Cardiac septum (tissue), 1 donor: ENCODE measurements around the gene NLRC3. TPM values are rescaled to one million over a fixed set of nuclear protein-coding genes. Genes with fewer than 3 reads are reported as not detected.

Experiments used
- DNase-seq: peaks from one replicate; pipeline ENCODE4 v3.0.0-alpha.2; 2020; ENCODE audit warnings: low spot score
- intact Hi-C: fragments of 100-400 bp; cut with DNase I; formaldehyde crosslinking; loops from one replicate; pipeline ENCODE4 v1.14.0; 2022
- total RNA-seq: library from RNA; stranded (reverse); fragmentation: NEBNext Ultra II Directional; extraction: Animal tissue kit (Norgen Biotek cat#: 25700); gene quantifications from one replicate; pipeline ENCODE4 v1.2.1, GENCODE V29; 2021
- donor health status: DM: no; HTN: no; CAD: no.

The NLRC3 gene
- total RNA-seq, 1 donor from 2014 or later = 0.67 TPM

DNA sequence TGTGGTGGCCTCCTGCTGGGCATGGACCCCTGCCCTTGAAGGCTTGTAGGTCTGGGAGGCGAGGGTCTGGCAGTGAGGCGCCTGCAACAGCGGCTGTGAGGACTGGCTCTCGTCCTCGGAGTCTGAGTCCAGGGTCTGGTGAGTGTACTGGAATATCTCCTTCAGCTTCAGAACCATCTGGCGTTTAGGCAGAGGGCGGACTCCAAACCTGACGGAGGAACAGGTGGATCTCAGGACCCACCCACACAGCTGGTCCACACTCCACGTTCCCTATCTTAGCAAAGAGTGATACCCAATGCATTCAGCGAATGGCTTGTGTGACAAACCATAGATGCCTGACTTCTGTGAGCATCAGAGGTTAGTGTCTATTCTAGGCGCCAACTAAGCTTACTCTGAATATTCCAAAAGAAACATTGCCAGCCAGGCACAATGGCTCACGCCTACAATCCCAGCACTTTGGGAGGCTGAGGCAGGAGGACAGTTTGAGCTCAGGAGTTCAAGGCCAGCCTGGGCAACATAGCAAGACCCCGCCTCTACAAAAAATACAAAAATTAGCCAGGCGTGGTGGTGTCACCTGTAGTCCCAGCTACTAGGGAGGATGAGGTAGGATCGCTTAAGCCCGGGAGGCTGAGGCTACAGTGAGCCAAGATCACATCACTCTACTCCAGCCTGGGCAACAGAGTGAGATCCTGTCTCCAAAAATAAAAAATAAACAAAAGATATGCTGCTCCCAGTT lies 6.3 kb upstream of the NLRC3 start:
- intact Hi-C loops = no loop called here
- no peak for DNase-seq

DNA sequence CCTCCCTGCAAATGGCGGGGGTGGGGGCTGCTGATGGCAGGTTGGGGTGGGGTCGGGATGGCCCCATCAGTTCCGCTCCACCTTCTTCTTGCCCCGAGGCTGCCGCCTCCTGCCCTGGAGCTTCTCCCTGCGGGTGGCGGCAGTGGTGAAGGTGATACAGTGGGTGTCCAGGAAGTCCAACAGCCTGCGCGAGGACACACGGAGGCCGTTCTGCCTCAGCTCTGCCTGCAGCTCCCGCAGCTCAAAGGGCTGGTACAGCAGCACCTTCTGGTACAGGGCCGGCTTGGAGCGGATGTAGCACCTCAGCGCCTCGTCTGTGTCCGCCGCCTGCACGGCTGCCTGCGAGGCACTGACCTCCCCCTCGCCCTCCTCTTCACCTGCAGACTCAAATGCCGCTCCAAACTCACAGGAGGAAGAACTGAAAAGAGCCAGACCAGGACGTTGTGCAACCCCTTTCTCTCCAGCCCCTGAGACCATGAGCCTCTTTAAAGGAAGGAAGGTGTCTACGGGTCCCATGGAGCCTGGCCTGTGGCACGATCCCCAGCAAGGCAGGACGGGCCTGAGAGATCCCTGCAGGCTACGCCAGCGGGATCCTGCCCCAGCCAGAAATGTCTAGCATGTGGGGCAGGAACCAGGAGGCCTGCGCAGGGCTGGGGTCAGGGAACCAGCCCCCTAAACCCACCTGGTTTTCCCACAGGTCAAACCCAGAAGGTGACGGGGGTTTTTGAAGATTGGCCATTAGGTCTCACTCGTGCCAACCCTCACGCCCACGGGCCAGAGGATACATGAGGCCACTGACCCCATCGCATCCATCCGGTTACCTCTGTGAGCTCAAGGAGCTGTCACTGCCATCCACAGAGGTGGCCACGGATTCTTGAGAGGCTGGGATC lies 5.3 kb upstream of the NLRC3 start:
- no peak for DNase-seq
- intact Hi-C loops = no loop called here

DNA sequence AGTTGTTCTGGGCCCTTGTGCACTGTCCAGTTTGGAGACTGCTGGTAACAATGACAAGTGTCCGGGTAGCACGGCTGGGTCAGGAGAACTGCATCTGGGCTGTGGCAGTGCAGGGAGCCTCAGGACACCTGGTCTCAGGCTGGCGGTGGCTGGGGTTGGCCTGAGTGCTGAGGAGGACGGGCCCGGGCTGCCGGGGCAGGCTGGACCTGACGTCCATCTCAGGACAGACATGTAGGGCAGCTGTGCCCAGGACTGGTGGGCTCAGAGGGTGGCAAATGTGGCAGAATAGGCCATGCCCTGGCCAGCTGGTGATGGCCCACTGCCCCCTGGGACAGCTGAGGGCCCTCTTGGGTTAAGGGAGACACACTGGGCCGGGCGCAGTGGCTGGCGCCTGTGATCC lies 4.2 kb upstream of the NLRC3 start:
- intact Hi-C loops = no loop called here
- no peak for DNase-seq

DNA sequence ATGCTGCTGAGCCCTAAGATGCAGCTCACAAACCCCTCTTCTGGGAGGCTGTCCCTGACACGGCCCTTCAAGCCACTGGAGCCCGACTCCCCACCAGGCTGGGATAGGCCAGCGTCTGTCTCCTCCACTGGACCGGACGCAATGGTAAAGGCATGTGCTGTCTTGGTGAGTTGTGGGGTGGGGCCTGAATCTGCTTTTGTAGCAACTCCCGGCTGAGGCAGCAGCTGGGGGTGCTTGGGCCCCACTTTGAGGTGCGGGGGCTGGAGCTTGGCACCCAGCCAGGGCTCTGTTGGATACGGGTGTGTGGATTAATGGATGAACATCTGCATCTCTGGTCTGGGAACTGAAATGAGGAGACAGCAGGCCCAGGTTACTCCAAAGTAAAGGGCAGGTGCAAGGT lies 3.5 kb upstream of the NLRC3 start:
- intact Hi-C loops = no loop called here

DNA sequence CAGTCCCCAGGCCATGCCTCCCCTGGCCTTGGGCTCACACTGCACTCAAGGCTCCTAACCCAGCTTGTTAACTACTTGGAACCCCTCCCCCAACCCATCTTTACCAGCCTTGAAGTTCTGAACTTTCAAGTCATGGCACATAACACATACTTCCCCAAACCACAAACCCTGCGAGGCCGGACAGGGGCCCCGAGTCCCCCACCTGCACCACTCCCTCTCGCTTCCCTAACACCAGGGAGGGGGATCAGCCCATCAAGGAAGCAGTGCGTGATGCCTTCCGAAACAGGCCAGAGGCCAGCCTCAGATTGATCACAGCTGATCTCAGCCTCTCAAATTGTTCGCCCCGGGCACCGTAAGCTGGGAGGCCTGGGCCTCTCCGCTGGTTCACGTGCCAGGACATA lies 3.0 kb upstream of the NLRC3 start:
- intact Hi-C loops = no loop called here
- DNase-seq = no peak

More for the DNA sequence above, 3.5 kb upstream of the NLRC3 start:
- DNase-seq = no peak

DNA sequence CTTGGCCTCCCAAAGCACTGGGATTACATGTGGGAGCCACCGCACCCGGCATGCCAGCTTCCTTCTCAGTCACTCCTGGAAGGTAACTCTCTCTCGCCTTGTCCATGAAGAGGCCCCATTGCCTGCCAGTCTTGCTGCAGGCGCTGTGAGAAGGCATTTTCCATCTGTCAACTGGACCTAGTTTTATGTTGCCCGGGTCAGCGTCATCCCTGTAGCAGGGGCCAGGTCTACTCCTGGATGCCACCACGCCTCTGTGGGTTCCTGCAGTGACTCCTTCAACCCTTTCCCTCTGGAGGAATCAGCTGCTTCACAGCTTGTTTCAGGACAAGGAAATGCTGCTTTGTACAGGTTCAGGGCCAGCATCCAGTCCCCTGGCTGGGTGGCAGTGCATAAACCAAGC lies 2.6 kb upstream of the NLRC3 start:
- DNase-seq = no peak
- intact Hi-C loops = no loop called here

DNA sequence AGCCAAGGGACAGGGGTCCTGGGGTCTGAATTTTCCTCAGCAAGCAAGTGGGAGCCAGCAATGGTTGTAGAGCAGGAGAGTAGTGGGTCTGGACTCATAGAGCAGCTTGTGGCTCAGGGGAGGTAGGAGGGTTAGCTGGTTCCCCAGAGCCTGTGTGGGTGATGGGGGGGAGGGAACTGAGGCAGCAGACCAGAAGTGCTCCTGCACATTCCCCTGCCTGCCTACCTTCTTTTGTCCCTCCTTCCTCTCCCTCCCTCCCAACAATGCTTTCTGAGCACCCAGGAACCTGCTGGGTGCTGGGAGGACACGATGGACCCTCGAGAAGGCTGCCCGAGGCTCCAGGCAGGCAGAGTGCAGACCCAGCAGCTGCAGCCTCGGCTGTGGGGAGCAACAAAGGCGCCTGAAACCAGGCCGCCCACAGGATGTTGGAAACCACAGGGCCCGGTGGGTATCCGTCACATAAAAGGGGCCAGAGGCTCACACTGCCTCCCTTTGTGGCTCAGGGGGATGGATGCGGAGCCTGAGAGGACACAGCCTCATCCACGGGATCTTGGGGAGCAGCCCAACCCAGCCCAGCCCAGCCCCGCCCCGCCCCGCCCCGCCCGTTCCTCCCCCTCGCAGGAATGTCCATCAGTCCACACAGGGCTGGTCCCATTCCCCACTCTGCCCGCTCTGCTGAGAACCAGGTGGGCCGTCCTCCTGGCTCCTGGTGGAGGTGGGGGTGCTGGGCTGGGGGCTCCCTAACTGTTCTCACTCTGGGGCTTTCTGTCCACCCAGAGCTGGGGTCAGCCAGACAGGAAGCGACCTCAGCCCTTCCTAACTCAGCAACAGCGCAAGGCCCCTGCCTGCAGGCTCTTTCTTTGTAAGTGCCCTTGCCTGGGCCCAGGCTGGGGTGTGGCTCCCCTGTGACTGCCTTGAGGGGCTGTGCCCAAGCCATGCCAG lies 1.7 kb upstream of the NLRC3 start:
- DNase-seq = no peak
- intact Hi-C loops = no loop called here

DNA sequence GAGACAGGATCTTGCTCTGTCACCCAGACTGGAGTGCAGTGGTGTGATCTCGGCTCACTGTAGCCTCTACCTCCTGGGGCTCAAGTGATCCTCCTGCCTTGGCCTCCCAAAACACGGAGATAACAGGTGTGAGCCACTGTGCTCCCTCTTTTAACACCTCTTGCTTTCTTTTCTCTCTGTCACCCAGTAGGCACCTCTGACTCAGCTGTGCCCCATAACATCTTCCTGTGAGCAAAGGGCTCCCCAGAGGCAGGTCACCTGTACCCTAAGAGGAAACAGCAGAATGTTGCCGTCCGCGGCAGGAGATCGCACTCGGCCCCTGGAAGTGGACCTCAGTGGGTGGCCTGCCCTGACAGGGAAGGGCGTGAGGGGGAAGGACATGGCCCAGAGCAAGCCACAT lies 918 bp upstream of the NLRC3 start:
- intact Hi-C loops = no loop called here
- no peak for DNase-seq

DNA sequence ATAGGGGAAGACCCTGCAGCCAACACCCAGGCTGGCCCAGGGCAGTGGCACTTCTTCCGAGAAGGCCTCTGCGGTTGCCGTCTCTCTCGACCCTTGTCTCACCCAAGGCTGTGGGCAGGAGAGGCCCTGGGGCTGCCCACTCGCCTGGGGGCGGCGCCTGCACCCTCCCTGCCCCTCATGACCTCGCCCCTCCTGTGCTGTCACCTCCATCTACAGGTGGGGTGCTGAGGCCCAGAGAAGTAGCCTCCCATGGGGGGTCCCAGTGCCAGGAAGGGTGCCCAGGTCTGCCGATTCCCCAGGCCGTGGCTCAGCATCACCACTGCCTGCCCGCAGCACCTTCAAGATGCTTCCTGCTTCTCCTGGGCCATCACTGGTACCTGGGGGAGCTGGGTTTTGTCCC lies 992 bp downstream of the NLRC3 start:
- no peak for DNase-seq
- intact Hi-C loops = no loop called here

DNA sequence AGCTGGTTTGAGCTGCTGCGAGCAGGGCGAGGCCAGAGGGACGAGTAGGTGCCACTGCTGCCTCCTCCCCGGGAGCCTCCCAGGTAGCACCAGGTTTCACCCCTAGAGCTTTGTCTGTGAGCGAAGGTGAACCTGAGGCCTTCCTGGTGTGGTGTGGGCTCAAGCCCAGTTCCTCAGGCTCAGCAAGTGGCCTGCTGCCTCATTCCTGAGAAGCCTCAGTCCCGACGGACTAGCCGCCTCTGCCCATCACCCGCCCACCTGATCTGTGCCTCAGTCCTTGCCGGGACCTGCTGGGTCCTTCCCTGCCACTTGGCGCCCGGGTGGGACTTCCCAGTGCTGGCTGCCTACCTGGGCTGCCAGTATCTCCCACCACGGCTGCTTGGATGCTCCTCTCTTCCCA lies 1.7 kb downstream of the NLRC3 start:
- DNase-seq = no peak
- intact Hi-C loops = no loop called here

DNA sequence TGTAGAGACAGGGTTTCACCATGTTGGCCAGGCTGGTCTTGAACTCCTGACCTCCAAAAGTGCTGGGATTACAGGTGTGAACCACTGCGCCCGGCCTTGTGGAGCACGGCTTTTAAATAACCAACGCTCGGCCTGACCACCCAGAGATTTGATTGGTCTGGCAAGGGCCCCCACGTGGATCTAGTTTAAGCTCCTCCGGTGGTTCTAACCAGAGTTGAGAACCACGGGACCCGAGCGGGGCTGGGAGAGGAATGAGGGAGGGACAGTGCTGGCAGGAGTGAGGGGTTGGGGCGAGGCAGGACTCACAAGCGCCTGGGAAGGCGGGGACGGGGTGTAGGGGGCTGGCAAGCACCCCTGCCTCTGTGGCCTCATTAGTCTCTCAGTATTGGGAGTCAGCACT lies 3.0 kb downstream of the NLRC3 start:
- intact Hi-C loops = no loop called here
- no peak for DNase-seq

DNA sequence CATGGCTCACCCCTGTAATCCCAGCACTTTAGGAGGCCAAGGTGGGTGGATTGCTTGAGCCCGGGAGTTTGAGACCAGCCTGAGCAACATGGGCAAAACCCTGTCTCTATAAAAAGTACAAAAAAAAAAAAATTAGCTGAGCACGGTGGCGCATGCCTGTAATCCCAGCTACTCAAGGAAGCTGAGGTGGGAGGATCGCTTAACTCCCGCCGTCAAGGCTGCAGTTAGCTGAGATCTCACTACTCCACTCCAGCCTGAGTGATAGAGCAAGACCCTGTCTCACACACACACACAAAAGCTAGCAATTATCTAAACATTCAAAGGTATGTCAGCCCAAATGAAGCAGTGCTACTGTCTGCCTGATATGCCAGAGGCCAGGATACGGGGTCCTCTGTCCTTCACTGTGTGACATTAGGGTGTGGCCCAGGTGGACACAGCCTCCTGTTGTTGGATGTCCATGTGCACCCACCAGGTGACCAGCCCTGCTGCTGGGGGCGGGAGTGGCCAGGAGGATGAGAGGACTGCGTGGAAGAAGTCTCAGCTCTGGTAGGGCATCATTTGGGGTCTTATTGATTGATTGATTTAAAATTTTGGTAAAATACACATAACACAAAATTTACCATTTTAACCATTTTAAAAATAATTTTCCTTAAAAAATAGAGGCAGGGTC lies 3.9 kb downstream of the NLRC3 start:
- intact Hi-C loops = no loop called here
- no peak for DNase-seq

DNA sequence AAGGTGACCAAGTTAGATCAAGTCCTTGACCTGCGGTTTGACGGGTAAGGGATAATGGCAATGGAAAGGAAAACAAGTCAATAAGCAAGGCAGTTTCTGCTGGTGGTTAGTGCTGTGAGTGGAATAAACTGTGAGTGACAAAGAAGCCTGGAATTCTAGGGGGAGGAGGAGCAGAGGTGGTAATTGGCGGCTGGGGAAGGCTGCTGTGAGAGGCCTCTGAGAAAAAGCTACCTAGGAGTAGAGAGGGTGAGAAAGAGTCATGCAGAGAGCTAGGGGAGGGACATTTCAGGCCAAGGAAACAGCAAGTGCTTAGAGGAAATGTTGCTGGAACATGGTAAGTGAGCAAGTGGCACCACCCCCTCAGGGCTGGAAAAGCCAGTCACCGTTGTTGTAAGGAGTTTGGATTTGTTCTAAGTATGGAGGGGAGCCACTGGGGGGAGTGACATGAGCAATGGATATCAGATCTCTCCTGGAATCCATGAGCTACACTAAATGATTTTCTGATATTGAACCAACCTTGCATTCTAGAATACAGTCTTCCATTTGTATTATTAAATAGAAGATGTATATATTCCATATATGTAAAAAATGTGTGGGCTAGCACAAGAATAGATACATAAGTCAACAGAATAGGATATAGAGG lies 6.7 kb downstream of the NLRC3 start:
- no peak for DNase-seq
- intact Hi-C loops = no loop called here

DNA sequence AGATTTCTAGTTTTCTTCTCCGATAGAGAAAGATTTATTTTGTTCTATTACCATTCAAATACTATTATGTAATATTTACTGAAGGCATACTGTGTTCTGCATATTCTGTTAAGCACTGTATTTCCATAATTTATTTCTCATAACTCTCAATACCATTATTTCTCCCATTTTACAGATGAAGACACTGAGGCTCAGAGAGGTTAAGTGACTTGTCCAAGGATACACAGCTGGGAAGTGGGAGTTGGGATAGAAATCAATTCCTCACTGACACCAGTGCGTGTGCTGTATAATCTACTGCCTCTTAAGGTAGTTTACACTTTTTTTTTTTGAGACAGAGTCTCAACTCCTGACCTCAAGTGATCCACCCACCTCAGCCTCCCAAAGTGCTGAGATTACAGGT lies 7.4 kb downstream of the NLRC3 start:
- no peak for DNase-seq
- intact Hi-C loops = no loop called here

DNA sequence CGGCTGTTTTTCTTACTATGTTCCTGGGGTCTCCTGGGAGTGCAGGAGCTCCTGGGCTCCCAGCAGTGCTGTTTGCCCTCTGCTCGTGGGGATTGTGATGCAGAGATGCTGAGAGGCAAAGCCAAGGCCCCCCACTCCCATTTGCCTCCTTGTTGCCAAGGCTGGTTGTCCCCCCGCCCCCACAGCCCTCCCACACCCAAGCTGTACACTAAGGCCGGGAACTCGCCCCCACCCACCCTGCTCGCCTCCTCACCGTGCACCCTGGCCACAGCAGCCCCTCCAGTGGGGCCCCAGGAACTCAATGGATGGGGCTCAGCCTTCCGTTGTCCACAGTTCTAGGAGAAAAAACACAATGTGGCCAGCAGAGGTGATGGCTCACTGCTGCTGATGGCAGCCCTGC lies 10.2 kb downstream of the NLRC3 start:
- no peak for DNase-seq
- intact Hi-C loops = no loop called here

DNA sequence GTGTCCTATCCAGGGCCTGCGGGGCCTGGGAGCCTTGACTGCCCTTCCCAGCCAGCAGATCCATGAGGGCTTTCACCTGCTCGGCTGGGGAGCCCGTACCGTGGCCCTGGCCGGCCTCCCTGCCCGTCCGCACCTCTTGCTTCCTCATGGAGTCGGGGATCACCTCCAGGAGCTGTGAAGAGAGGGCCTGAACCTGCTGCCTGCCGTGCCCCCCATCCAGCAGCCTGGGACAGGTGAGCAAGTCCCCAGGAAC lies 12.4 kb downstream of the NLRC3 start:
- intact Hi-C loops = no loop called here
- no peak for DNase-seq

DNA sequence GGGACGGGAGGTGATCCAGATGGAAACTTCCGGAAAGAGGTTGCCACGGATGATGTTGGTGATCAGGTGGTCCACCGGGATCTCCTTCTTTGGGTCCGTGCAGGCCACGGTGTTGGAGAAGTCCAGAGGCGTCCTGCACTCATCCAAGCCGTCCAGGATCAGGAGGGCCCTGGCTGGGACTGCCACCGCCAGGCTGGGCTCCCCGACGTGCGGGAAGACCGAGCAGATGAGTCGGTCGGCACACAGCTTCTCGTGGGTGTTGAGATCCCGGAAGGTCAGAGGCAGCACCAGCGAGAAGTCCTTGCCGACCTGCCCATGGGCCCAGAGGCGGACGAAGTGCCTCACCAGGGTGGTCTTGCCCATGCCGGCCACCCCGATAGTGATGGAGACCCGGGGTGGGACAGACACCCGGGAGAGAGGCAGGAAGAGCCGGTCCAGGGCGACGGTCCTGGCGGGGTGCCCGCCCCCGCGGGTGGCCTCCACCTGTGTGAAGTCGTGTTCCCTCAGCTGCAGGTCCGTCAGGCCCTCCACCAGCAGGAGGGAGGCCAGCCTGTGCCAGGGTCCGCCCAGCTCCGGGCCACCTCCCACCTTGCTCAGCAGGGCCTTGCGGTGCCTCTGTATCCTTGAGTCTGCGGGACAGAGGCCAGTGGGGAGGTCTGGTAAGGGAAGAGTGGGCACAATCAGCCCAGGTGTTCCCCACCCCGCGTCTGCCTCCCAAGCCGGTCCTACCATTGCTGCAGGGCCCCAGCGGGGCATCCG lies 12.9 kb downstream of the NLRC3 start:
- no peak for DNase-seq
- intact Hi-C loops = no loop called here

DNA sequence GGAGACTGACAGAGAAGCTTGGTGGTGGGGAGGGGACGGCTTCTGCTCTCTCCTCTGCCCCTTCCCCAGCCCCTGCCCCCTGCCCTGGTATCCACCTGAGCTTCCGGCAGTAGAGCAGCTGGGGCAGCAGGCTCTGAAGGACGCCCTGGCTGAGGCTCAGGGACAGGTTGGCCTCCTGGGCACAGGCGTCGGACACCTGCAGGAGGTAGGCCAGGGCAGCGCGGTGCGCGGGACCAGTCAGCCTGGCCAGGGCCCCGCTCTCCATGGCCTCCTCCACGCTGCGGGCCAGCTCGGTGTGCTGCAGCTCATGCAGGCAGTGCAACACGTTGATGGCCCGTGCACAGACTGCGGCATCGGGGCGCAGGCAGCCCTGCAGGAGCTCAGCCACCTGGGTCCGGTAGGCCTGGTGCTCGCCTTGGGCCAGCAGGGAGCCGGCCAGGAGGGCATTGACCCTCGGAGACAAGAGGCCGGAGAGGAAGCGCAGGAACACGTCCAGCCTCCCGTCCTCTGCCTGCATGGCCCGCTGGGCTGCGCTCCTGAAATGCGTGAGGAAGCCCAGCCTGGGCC lies 14.2 kb downstream of the NLRC3 start:
- intact Hi-C loops = no loop called here
- DNase-seq = no peak
